Duodenal mucosa (tissue), 2 donors: ENCODE measurements around the gene MAP3K2.

Source experiments
- H3K27ac ChIP-seq: one replicate; pipeline ENCODE4 v1.7.0; 2013; ENCODE audit warnings: low read depth, low read length
- H3K27me3 ChIP-seq, 2 donors: one replicate each; pipeline ENCODE4 v1.7.0; 2013; ENCODE audit warnings: low read length in 2 of 2, control low read depth in 1 of 2; ENCODE audit not compliant: insufficient read depth in 2 of 2, control insufficient read depth in 1 of 2
- H3K36me3 ChIP-seq, 2 donors: one replicate each; pipeline ENCODE4 v1.7.0; 2013; ENCODE audit warnings: low read length in 2 of 2, control low read depth in 1 of 2; ENCODE audit not compliant: insufficient read depth in 2 of 2, control insufficient read depth in 1 of 2
- H3K4me1 ChIP-seq, 2 donors: one replicate each; pipeline ENCODE4 v1.7.0; 2013; ENCODE audit warnings: low read length in 2 of 2, control low read depth in 1 of 2; ENCODE audit not compliant: insufficient read depth in 2 of 2, control insufficient read depth in 1 of 2
- H3K4me3 ChIP-seq, 2 donors: one replicate each; pipeline ENCODE4 v1.7.0; 2013; ENCODE audit warnings: low read length in 2 of 2, low read depth in 1 of 2
- H3K9ac ChIP-seq, 2 donors: one replicate each; pipeline ENCODE4 v1.7.0; 2013; ENCODE audit warnings: low read length in 2 of 2, low read depth in 1 of 2
- H3K9me3 ChIP-seq, 2 donors: one replicate each; pipeline ENCODE4 v1.7.0; 2013; ENCODE audit warnings: low read length in 2 of 2, control low read depth in 1 of 2; ENCODE audit not compliant: control insufficient read depth in 1 of 2

MAP3K2 gene

GRCh38 chr2:127394492-127394891 is 6.7 kb upstream of the MAP3K2 start:
- Histone ChIP-seq H3K9ac (no peak overlapping the region), H3K9me3 (no peaks in the 10 kb centered on the region), H3K27ac (no peak overlapping the region), H3K4me1 (peaks cover 21 to 32% of the 10 kb centered on the region in 2 donors), H3K4me3 (no peak overlapping the region), H3K27me3 (no peaks in the 10 kb centered on the region), H3K36me3 (no peaks in the 10 kb centered on the region)

GRCh38 chr2:127392828-127393578 is 5.2 kb upstream of the MAP3K2 start:
- Histone ChIP-seq H3K4me3 (no peak overlapping the region), H3K27ac (no peak overlapping the region), H3K9ac (no peak overlapping the region), H3K4me1 (peaks cover 27 to 33% of the 10 kb centered on the region in 2 donors), H3K27me3 (no peaks in the 10 kb centered on the region), H3K9me3 (no peaks in the 10 kb centered on the region), H3K36me3 (no peaks in the 10 kb centered on the region)

GRCh38 chr2:127392133-127392827 is 4.5 kb upstream of the MAP3K2 start:
- no peaks in the 10 kb centered on the region for H3K36me3 ChIP-seq
- H3K27me3 ChIP-seq = no peaks in the 10 kb centered on the region
- H3K27ac ChIP-seq = no peak overlapping the region
- H3K9ac ChIP-seq = no peak overlapping the region
- no peak overlapping the region for H3K4me3 ChIP-seq
- H3K9me3 ChIP-seq = no peaks in the 10 kb centered on the region
- peaks cover 20 to 26% of the 10 kb centered on the region in 2 donors for H3K4me1 ChIP-seq

- peaks cover 19 to 37% of the 10 kb centered on the region in 2 donors for H3K4me1 ChIP-seq
- no peak overlapping the region for H3K9ac ChIP-seq
- H3K9me3 ChIP-seq = no peaks in the 10 kb centered on the region
- no peak overlapping the region for H3K4me3 ChIP-seq
- no peaks in the 10 kb centered on the region for H3K27me3 ChIP-seq
- H3K27ac ChIP-seq = no peak overlapping the region
- H3K36me3 ChIP-seq = no peaks in the 10 kb centered on the region
Observed at GRCh38 chr2:127389778-127390435, 2.1 kb upstream of the MAP3K2 start.

GRCh38 chr2:127388423-127389164 is 819 bp upstream of the MAP3K2 start:
- Histone ChIP-seq H3K27me3 (no peaks in the 10 kb centered on the region), H3K4me3 (peak overlapping the region; percentile 72 to 76), H3K9me3 (no peaks in the 10 kb centered on the region), H3K27ac (peak overlapping the region; percentile 95), H3K36me3 (no peaks in the 10 kb centered on the region), H3K9ac (peak overlapping the region; percentile 84 to 96), H3K4me1 (peaks cover 19 to 37% of the 10 kb centered on the region in 2 donors)

- Histone ChIP-seq H3K27ac (peak overlapping the region; percentile 100), H3K9me3 (no peaks in the 10 kb centered on the region), H3K9ac (peak overlapping the region; percentile 72 to 83), H3K4me3 (peak overlapping the region; percentile 74 to 94), H3K4me1 (peaks cover 19 to 37% of the 10 kb centered on the region in 2 donors), H3K36me3 (peaks cover 0 to 3% of the 10 kb centered on the region in 2 donors), H3K27me3 (no peaks in the 10 kb centered on the region)
Observed at GRCh38 chr2:127386764-127387654, 766 bp downstream of the MAP3K2 start.

- H3K27me3 ChIP-seq = no peaks in the 10 kb centered on the region
- H3K9me3 ChIP-seq = no peaks in the 10 kb centered on the region
- peaks cover 0 to 3% of the 10 kb centered on the region in 2 donors for H3K36me3 ChIP-seq
- peak overlapping the region; percentile 19 to 36 for H3K9ac ChIP-seq
- H3K27ac ChIP-seq = no peak overlapping the region
- peak overlapping the region; percentile 74 to 94 for H3K4me3 ChIP-seq
- peaks cover 19 to 40% of the 10 kb centered on the region in 2 donors for H3K4me1 ChIP-seq
Observed at GRCh38 chr2:127386246-127386645, 1.5 kb downstream of the MAP3K2 start.

GRCh38 chr2:127384529-127384928 is 3.2 kb downstream of the MAP3K2 start:
- Histone ChIP-seq H3K27ac (no peak overlapping the region), H3K9me3 (no peaks in the 10 kb centered on the region), H3K27me3 (no peaks in the 10 kb centered on the region), H3K36me3 (peaks cover 0 to 3% of the 10 kb centered on the region in 2 donors), H3K4me3 (no peak overlapping the region), H3K4me1 (peaks cover 12 to 32% of the 10 kb centered on the region in 2 donors), H3K9ac (no peak overlapping the region)

GRCh38 chr2:127382831-127383230 is 4.9 kb downstream of the MAP3K2 start:
- H3K27ac ChIP-seq = no peak overlapping the region

More at GRCh38 chr2:127382831-127383230, 4.9 kb downstream of the MAP3K2 start:
- H3K4me3 ChIP-seq = no peak overlapping the region
- H3K27me3 ChIP-seq = no peaks in the 10 kb centered on the region
- no peaks in the 10 kb centered on the region for H3K9me3 ChIP-seq
- H3K4me1 ChIP-seq = peaks cover 0 to 20% of the 10 kb centered on the region in 2 donors
- H3K36me3 ChIP-seq = peaks cover 0 to 3% of the 10 kb centered on the region in 2 donors
- H3K9ac ChIP-seq = no peak overlapping the region
